Heart right ventricle (tissue), 16 donors: Measurements from ENCODE around the gene SLC1A2. TPM values are rescaled to one million over a fixed set of nuclear protein-coding genes. Genes with fewer than 3 reads are reported as not detected.

Experiments used
- ATAC-seq, 8 donors: fragments of 200-7000 bp; cut with Tn5 transposase; one replicate each; pipeline ENCODE4 v1.9.1; 2020; ENCODE audit warnings: mild to moderate bottlenecking in 8 of 8, moderate library complexity in 8 of 8, moderate number of reproducible peaks in 1 of 8
- DNase-seq, 2 donors: peaks; one replicate each; pipeline ENCODE4 v3.0.0-alpha.2; 2020
- H3K27ac ChIP-seq, 10 donors: fragments of 200-600 bp; sonication (generic) in 2 of 10; one replicate each; pipeline versions ENCODE4 v1.5.0 to v1.8.0; 2020 to 2022; ENCODE audit warnings: mild to moderate bottlenecking in 3 of 10
- H3K27me3 ChIP-seq, 7 donors: fragments of 200-600 bp; one replicate each; pipeline ENCODE4 v1.8.0; 2021 to 2022; ENCODE audit warnings: mild to moderate bottlenecking in 2 of 7
- H3K36me3 ChIP-seq, 9 donors: fragments of 200-600 bp; sonication (generic) in 1 of 9; one replicate each; pipeline versions ENCODE4 v1.5.0 to v1.8.0; 2020 to 2022; ENCODE audit warnings: mild to moderate bottlenecking in 2 of 9
- H3K4me1 ChIP-seq, 9 donors: fragments of 200-600 bp; sonication (generic) in 1 of 9; one replicate each; pipeline versions ENCODE4 v1.5.0 to v1.8.0; 2020 to 2022; ENCODE audit warnings: mild to moderate bottlenecking in 4 of 9
- H3K4me3 ChIP-seq, 10 donors: fragments of 200-600 bp; sonication (generic) in 2 of 10; one replicate each; pipeline versions ENCODE4 v1.5.0 to v1.8.0; 2020 to 2022; ENCODE audit warnings: mild to moderate bottlenecking in 7 of 10, moderate library complexity in 2 of 10
- H3K9me3 ChIP-seq, 11 donors: fragments of 200-600 bp in 10 of 11; sonication (generic) in 2 of 11; one replicate each; pipeline versions ENCODE4 v1.5.0 to v1.8.0; 2013 to 2022; ENCODE audit warnings: mild to moderate bottlenecking in 2 of 11, control low read depth in 1 of 11, moderate library complexity in 1 of 11
- CTCF ChIP-seq, 9 donors: fragments of 200-600 bp; sonication (generic) in 2 of 9; IDR thresholded peaks; one replicate each; pipeline versions ENCODE4 v1.5.0 to v1.8.0; 2021 to 2022; ENCODE audit warnings: antibody characterized with exemption in 9 of 9, mild to moderate bottlenecking in 5 of 9, moderate library complexity in 1 of 9
- WGBS, 2 donors: extraction: QIAGEN DNeasy Blood & Tissue Kit; methylation state at CpG; one replicate each; pipeline ENCODE4 v1.1.7; 2013; ENCODE audit warnings: inconsistent platforms in 1 of 2; 5-methylcytosine and 5-hydroxymethylcytosine counted together
- intact Hi-C, 10 donors: fragments of 100-400 bp; cut with DNase I; formaldehyde crosslinking; loops; one replicate each; pipeline versions ENCODE4 v1.11.1 to v1.14.2; 2022
- polyA plus RNA-seq, 2 donors: library from polyadenylated mRNA; stranded (reverse); fragments of 200-250 nt; gene quantifications; one replicate each; pipeline ENCODE4 v1.2.3, GENCODE V29; 2013
- total RNA-seq, 10 donors: library from RNA; stranded (reverse); fragmentation: NEBNext Ultra II Directional in 3 of 10; extraction: Animal tissue kit (Norgen Biotek cat#: 25700) in 3 of 10; gene quantifications; one replicate each; pipeline versions ENCODE4 v1.2.1 to v1.2.4, GENCODE V29; 2021 to 2023
- donor health status: Arrhythmogenic right ventricular cardiomyopathy.
- donor health status: ischemic (EF 13 %, LVEDD 7.1; RV severe dilation, severe dysfunction).
- donor health status: healthy with polysubstance abuse.
- donor health status: DM: no; HTN: yes; CAD: no.
- donor health status: DM: no; HTN: no; CAD: no.
- donor health status: ischemic (EF 25% LVEDD 6.9; RV normal size, moderate dysfunction).
- donor health status: ischemic (EF 25% LVEDD 5.7; RV mildly dilated, moderate dysfunction).
- donor health status: healthy.
- donor health status: DM: yes; HTN: yes; CAD: no.
- donor health status: Ischemic cardiomyopathy.
- donor health status: ischemic (EF 35%, LVEDD 5.7; RV mildly dilated, moderate dysfunction).
- donor health status: nonischemic (EF 11% LVEDD 7.7; RV severe dilation, severe dysfunction).
- donor health status: DM: yes; HTN: yes; CAD: no.
- donor health status: PGD.
- donor health status: ischemic (EF 29% LVEDD 5.4; RV normal size, mild dysfunction).
- donor health status: nonischemic (EF 23%, LVEDD 6.1; RV moderate dilation, normal function).

The SLC1A2 gene
- total and polyA plus RNA-seq, 12 donors: 0.29 to 25.8 (median 3.4) TPM

GRCh38 chr11:35288309-35288708 is 131.0 kb downstream of the SLC1A2 start:
- TF ChIP-seq CTCF (IDR thresholded peaks at IDR 0.05): no peak
- WGBS, 2 donors: 85 to 88% methylated on average over 3 of the region's 3 CpGs

GRCh38 chr11:35287344-35287890 is 131.9 kb downstream of the SLC1A2 start:
- TF ChIP-seq CTCF (IDR thresholded peaks at IDR 0.05): no peak
- intact Hi-C loops: no loop called here
- DNase-seq: no peak
- Histone ChIP-seq H3K36me3 (no peaks in the 10 kb centered on the region), H3K4me1 (peaks cover 0 to 29% (median 5%) of the 10 kb centered on the region in 9 donors), H3K9me3 (no peaks in the 10 kb centered on the region), H3K27ac (no peak overlapping the region), H3K4me3 (no peak overlapping the region), H3K27me3 (no peaks in the 10 kb centered on the region)
- no peak for ATAC-seq
- 96 to 97% methylated on average over 5 of the region's 5 CpGs for WGBS, 2 donors

More at GRCh38 chr11:35288309-35288708, 131.0 kb downstream of the SLC1A2 start:
- no peaks in the 10 kb centered on the region for H3K36me3 ChIP-seq
- peaks cover 0 to 22% (median 0%) of the 10 kb centered on the region in 9 donors for H3K4me1 ChIP-seq
- no peaks in the 10 kb centered on the region for H3K27me3 ChIP-seq
- ATAC-seq (no peak), DNase-seq (no peak)
- intact Hi-C loops: no loop called here
- no peak overlapping the region for H3K4me3 ChIP-seq
- H3K9me3 ChIP-seq: no peaks in the 10 kb centered on the region
- peak overlapping the region in 1 of 10 donors; percentile 53 for H3K27ac ChIP-seq

GRCh38 chr11:35286126-35286525 is 133.2 kb downstream of the SLC1A2 start:
- Histone ChIP-seq H3K9me3 (no peaks in the 10 kb centered on the region), H3K4me3 (no peak overlapping the region), H3K27me3 (no peaks in the 10 kb centered on the region), H3K36me3 (no peaks in the 10 kb centered on the region), H3K27ac (no peak overlapping the region), H3K4me1 (peaks cover 0 to 41% (median 10%) of the 10 kb centered on the region in 9 donors)
- TF ChIP-seq CTCF (IDR thresholded peaks at IDR 0.05): no peak
- ATAC-seq (no peak), DNase-seq (no peak)
- intact Hi-C loops: no loop called here

GRCh38 chr11:35285471-35285870 is 133.9 kb downstream of the SLC1A2 start:
- TF ChIP-seq CTCF (IDR thresholded peaks at IDR 0.05): no peak
- no peak overlapping the region for H3K4me3 ChIP-seq
- no peak overlapping the region for H3K27ac ChIP-seq
- WGBS, 2 donors: 95% methylated on average over 1 of the region's 1 CpG
- H3K27me3 ChIP-seq: no peaks in the 10 kb centered on the region
- DNase-seq (no peak), ATAC-seq (no peak)
- no peaks in the 10 kb centered on the region for H3K36me3 ChIP-seq
- intact Hi-C loops: no loop called here
- peaks cover 3 to 41% (median 13%) of the 10 kb centered on the region in 9 donors for H3K4me1 ChIP-seq
- no peaks in the 10 kb centered on the region for H3K9me3 ChIP-seq
